Naive thymus-derived CD4-positive, alpha-beta T cell (primary cell): ENCODE measurements around the gene ISCU. TPM values are rescaled to one million over a fixed set of nuclear protein-coding genes. Genes with fewer than 3 reads are reported as not detected.
"Not testable (repeated sequence)": the region's sequence is repeated elsewhere in the genome, so short reads cannot be mapped to it uniquely, and the experiment has no call there.

ENCODE experiments used
- ATAC-seq: fragments of 150-1000 bp; cut with Tn5 transposase; 2 replicates; pipeline ENCODE4 v1.10.0; 2021; ENCODE audit warnings: mild to moderate bottlenecking, moderate library complexity
- CTCF ChIA-PET: fragments of 350-600 bp; sonication (Branson Sonifier 250); formaldehyde crosslinking; loops from one replicate; lab custom pipeline; 2021; ENCODE audit warnings: antibody characterized with exemption; lab: Charles Lee
- POLR2A ChIA-PET: fragments of 350-600 bp; sonication (Branson Sonifier 250); formaldehyde crosslinking; loops from one replicate; lab custom pipeline; 2021; ENCODE audit warnings: antibody characterized with exemption, inconsistent platforms; lab: Charles Lee
- DNase-seq, 9 donors: peaks; one replicate each; pipeline versions ENCODE4 v3.0.0 to v3.0.0-alpha.2; 2020 to 2022; ENCODE audit warnings: mixed read lengths in 1 of 9
- H3K27ac ChIP-seq: one replicate; pipeline ENCODE4 v1.7.0; 2013; ENCODE audit warnings: mild to moderate bottlenecking, low read depth, low read length, moderate library complexity
- H3K27me3 ChIP-seq, 2 donors: one replicate each; pipeline ENCODE4 v1.7.0; 2013; ENCODE audit warnings: low read length in 2 of 2, mild to moderate bottlenecking in 2 of 2, moderate library complexity in 2 of 2; ENCODE audit not compliant: control insufficient read depth in 2 of 2, insufficient read depth in 2 of 2
- H3K36me3 ChIP-seq, 3 experiments: 1 replicate in 2 of 3; 2 replicates in 1 of 3; pipeline ENCODE4 v1.7.0; 2013; ENCODE audit warnings: low read length in 3 of 3, mild to moderate bottlenecking in 3 of 3, moderate library complexity in 1 of 3; ENCODE audit not compliant: insufficient read depth in 3 of 3, control insufficient read depth in 2 of 3
- H3K4me1 ChIP-seq, 2 donors: one replicate each; pipeline ENCODE4 v1.7.0; 2013; ENCODE audit warnings: low read length in 2 of 2, mild to moderate bottlenecking in 2 of 2, moderate library complexity in 1 of 2; ENCODE audit not compliant: control insufficient read depth in 2 of 2, insufficient read depth in 2 of 2
- H3K4me3 ChIP-seq: 2 replicates; pipeline ENCODE4 v1.7.0; 2013; ENCODE audit warnings: mild to moderate bottlenecking, low read length
- H3K9me3 ChIP-seq, 3 experiments: 1 replicate in 2 of 3; 2 replicates in 1 of 3; pipeline ENCODE4 v1.7.0; 2013; ENCODE audit warnings: low read length in 3 of 3; ENCODE audit not compliant: control insufficient read depth in 2 of 3
- H3K27ac Mint-ChIP-seq, 9 donors: one replicate each; pipeline ENCODE4 v1.8.0; 2020 to 2022; ENCODE audit warnings: mixed read lengths in 9 of 9, mild to moderate bottlenecking in 8 of 9, moderate library complexity in 5 of 9, inconsistent platforms in 2 of 9
- H3K27me3 Mint-ChIP-seq, 5 donors: one replicate each; pipeline ENCODE4 v1.8.0; 2021 to 2022; ENCODE audit warnings: mixed read lengths in 5 of 5, mild to moderate bottlenecking in 1 of 5
- H3K36me3 Mint-ChIP-seq, 5 donors: one replicate each; pipeline ENCODE4 v1.8.0; 2020 to 2022; ENCODE audit warnings: mixed read lengths in 5 of 5, mild to moderate bottlenecking in 3 of 5, inconsistent platforms in 1 of 5
- H3K4me1 Mint-ChIP-seq, 7 donors: one replicate each; pipeline ENCODE4 v1.8.0; 2020 to 2022; ENCODE audit warnings: mixed read lengths in 7 of 7, mild to moderate bottlenecking in 3 of 7, inconsistent platforms in 1 of 7
- H3K4me3 Mint-ChIP-seq, 10 donors: one replicate each; pipeline ENCODE4 v1.8.0; 2020 to 2022; ENCODE audit warnings: mild to moderate bottlenecking in 10 of 10, mixed read lengths in 10 of 10, moderate library complexity in 6 of 10, inconsistent platforms in 2 of 10
- H3K9me3 Mint-ChIP-seq, 11 donors: one replicate each; pipeline ENCODE4 v1.8.0; 2020 to 2022; ENCODE audit warnings: mixed read lengths in 11 of 11, mild to moderate bottlenecking in 4 of 11, inconsistent platforms in 1 of 11, moderate library complexity in 1 of 11
- intact Hi-C, 2 donors: fragments of 100-400 bp; cut with micrococcal nuclease; formaldehyde crosslinking; loops; one replicate each; pipeline ENCODE4 v1.15.1; 2023
- polyA plus RNA-seq, 2 donors: library from polyadenylated mRNA; unstranded; fragments of 300-500 nt; fragmentation: Illumina TruSeq; gene quantifications; one replicate each; pipeline ENCODE4 v1.2.3, GENCODE V29; 2021
- total RNA-seq, 6 experiments: library from RNA in 5 of 6; stranded (reverse) in 5 of 6; gene quantifications; 1 replicate in 5 of 6; 2 replicates in 1 of 6; pipeline ENCODE4 v1.2.3 and lab custom pipeline; 2021 to 2026

Gene ISCU
- total and polyA plus RNA-seq, 7 experiments from 2014 or later = 51.7 to 401 (median 197) TPM

DNA sequence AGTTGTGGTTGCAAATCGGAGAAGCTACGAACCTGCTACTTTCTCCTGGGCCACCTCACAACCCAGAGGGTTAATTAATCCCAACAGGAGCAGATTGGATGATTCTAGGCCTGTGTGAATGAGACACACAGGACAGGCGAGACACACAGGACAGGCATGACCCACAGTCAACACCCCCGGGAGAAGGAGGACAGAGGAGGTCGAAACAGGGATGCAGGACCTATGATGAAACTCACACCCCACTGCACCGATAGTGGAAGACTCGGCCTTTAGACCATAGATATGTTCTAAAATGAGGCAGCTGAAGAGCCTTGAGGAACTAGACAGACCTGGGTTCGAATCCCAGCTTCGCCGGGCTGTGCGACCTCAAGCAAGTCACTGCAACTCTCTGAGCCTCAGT lies 23.9 kb downstream of the ISCU start:
- Mint-ChIP-seq H3K36me3 (no peaks in the 10 kb centered on the region), H3K4me1 (peaks cover 0 to 1% (median 0%) of the 10 kb centered on the region in 7 donors), H3K4me3 (no peak overlapping the region), H3K27ac (no peak overlapping the region), H3K9me3 (no peaks in the 10 kb centered on the region), H3K27me3 (no peaks in the 10 kb centered on the region)
- H3K4me3 ChIP-seq = no peak overlapping the region
- no peak for DNase-seq
- H3K27ac ChIP-seq = no peak overlapping the region
- no peaks in the 10 kb centered on the region for H3K27me3 ChIP-seq
- intact Hi-C loops = no loop called here
- no peaks in the 10 kb centered on the region for H3K4me1 ChIP-seq
- no peak for ATAC-seq
- ChIA-PET POLR2A (interaction anchor here (0.8 kb wide), 1 partner anchor 14 kb away, joined by 3 read pairs; no protein-coding TSS in a partner anchor), CTCF (no interaction called here)
- no peaks in the 10 kb centered on the region for H3K9me3 ChIP-seq
- no peaks in the 10 kb centered on the region for H3K36me3 ChIP-seq

DNA sequence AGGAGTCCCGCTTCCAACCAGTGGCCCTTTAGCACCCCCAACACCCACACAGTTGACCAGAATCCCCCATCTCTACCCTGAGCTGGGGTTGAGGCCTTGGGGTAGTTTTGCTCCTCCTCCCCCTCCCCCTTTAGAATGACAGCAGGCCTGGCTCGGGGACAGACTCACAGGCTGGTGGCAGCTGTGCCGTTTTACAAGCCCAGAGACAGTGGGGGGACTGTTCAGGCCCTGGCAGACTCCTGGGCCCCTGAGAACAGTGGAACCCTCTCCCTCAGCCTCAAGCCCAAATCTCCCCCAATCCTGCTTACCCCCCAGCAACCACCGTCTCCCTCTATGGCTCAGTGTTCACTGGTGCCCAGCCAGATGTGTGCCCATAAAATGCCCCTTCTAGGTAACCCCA lies 25.4 kb downstream of the ISCU start:
- H3K27ac ChIP-seq = no peak overlapping the region
- Mint-ChIP-seq H3K36me3 (no peaks in the 10 kb centered on the region), H3K4me1 (peaks cover 0 to 1% (median 0%) of the 10 kb centered on the region in 7 donors), H3K4me3 (no peak overlapping the region), H3K27me3 (no peaks in the 10 kb centered on the region), H3K27ac (peak overlapping the region in 1 of 9 donors; percentile 38), H3K9me3 (no peaks in the 10 kb centered on the region)
- CTCF ChIA-PET = no interaction called here
- H3K36me3 ChIP-seq = no peaks in the 10 kb centered on the region
- ATAC-seq (no peak), DNase-seq (no peak)
- no peaks in the 10 kb centered on the region for H3K9me3 ChIP-seq
- H3K4me3 ChIP-seq = no peak overlapping the region
- intact Hi-C loops = no loop called here
- H3K4me1 ChIP-seq = no peaks in the 10 kb centered on the region
- POLR2A ChIA-PET = no interaction called here
- no peaks in the 10 kb centered on the region for H3K27me3 ChIP-seq

DNA sequence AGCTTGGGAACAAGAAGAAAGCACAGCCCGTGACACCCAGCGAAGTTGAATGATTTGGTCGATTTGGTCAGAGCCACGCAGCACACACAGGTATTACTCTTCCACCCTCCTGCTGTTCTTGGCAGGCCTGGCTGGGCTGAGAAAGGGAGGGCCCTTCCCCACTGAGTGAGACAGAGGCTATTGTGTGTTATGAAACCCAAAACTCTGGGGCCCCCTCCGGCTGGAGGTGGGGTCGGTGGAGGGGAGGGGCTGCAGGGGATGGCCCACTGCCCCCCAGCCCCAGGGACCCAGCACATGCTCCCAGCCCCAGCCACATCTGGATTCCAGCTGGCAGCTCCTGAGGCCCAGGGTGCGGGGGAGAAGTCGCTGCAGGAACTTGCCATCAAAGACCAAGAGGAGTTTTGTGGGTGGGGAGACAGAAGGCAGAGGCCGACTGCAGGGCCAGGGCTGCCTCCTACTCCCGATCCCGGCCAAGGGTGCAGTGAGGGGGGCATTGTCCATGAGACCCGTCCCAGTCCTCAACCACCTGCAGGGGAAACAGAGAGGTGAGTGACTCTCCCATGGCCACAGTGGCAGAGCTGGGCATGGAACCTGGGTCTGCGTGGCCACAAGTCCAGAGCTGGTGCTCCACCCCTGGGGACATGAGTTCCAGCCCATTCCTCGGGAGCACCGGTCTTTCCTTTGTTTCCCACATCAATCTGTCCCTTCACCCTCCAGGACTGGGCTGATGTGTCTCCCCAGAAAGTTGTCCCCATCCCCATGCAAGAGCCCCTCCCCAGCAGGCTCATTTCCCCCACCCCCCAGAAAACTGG lies 26.8 kb downstream of the ISCU start:
- H3K9me3 ChIP-seq = no peaks in the 10 kb centered on the region
- H3K27me3 ChIP-seq = no peaks in the 10 kb centered on the region
- no peaks in the 10 kb centered on the region for H3K36me3 ChIP-seq
- no peak overlapping the region for H3K4me3 Mint-ChIP-seq
- DNase-seq = no peak
- H3K9me3 Mint-ChIP-seq = no peaks in the 10 kb centered on the region
- H3K4me1 Mint-ChIP-seq = peaks cover 0 to 1% (median 0%) of the 10 kb centered on the region in 7 donors
- no peak overlapping the region for H3K4me3 ChIP-seq
- H3K36me3 Mint-ChIP-seq = no peaks in the 10 kb centered on the region
- H3K4me1 ChIP-seq = no peaks in the 10 kb centered on the region
- ATAC-seq = no peak
- POLR2A ChIA-PET = no interaction called here
- CTCF ChIA-PET = interaction anchor here (0.6 kb wide), 1 partner anchor 1464 kb away, joined by 3 read pairs; no protein-coding TSS in a partner anchor
- no peak overlapping the region for H3K27ac ChIP-seq
- H3K27ac Mint-ChIP-seq = peak overlapping the region in 1 of 9 donors; percentile 55
- H3K27me3 Mint-ChIP-seq = no peaks in the 10 kb centered on the region
- intact Hi-C loops = no loop called here

DNA sequence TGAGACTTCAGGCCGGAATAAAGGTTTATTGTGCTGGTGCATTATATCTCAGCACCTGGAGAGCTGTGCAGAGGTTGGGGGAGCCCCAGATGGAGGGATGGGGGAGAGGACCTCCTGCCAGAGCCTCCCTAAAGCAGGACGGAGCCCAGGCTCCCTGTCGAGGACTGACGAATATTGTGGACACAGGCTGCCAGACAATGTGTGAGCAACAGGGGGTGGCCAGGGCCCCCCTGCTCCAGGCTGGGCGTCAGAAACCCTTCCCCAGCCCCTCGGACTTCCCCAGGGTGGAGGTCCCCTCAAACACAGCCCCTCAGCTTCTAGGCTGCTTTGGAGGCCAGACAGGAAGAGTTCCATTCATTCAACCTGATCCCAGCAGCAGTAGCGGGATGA lies 27.4 kb downstream of the ISCU start:
- H3K36me3 ChIP-seq = no peaks in the 10 kb centered on the region
- no peak overlapping the region for H3K27ac Mint-ChIP-seq

DNA sequence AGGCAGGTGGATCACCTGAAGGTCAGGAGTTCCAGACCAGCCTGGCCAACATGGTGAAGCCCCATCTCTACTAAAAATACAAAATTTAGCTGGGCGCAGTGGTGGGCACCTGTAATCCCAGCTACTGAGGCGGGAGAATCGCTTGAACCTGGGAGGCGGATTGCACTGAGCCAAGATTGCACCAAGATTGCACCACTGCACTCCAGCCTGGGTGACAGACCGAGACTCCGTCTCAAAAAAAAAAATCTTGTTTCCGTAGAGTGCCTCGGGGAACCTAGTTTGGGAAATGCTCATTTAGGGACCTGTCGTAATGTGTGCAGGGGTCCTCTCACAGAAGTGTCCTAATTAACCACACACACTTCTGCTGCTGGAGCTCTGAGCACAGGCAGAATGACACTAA lies 28.1 kb downstream of the ISCU start:
- H3K27ac ChIP-seq, H3K4me1 ChIP-seq, CTCF ChIA-PET, H3K9me3 Mint-ChIP-seq, H3K9me3 ChIP-seq, H3K27ac Mint-ChIP-seq, H3K4me3 Mint-ChIP-seq, DNase-seq, H3K27me3 Mint-ChIP-seq, H3K36me3 Mint-ChIP-seq, H3K36me3 ChIP-seq, ATAC-seq, H3K27me3 ChIP-seq, intact Hi-C loops, H3K4me3 ChIP-seq, POLR2A ChIA-PET, H3K4me1 Mint-ChIP-seq: not testable (repeated sequence)

More for the DNA sequence above, 27.4 kb downstream of the ISCU start:
- Mint-ChIP-seq H3K36me3 (no peaks in the 10 kb centered on the region), H3K9me3 (no peaks in the 10 kb centered on the region), H3K4me3 (no peak overlapping the region), H3K4me1 (peaks cover 0 to 1% (median 0%) of the 10 kb centered on the region in 7 donors), H3K27me3 (no peaks in the 10 kb centered on the region)
- H3K27me3 ChIP-seq = no peaks in the 10 kb centered on the region
- POLR2A ChIA-PET = no interaction called here
- DNase-seq (no peak), ATAC-seq (no peak)
- no peaks in the 10 kb centered on the region for H3K9me3 ChIP-seq
- H3K4me3 ChIP-seq = no peak overlapping the region
- CTCF ChIA-PET = no interaction called here
- H3K27ac ChIP-seq = no peak overlapping the region
- H3K4me1 ChIP-seq = no peaks in the 10 kb centered on the region
- intact Hi-C loops = no loop called here

DNA sequence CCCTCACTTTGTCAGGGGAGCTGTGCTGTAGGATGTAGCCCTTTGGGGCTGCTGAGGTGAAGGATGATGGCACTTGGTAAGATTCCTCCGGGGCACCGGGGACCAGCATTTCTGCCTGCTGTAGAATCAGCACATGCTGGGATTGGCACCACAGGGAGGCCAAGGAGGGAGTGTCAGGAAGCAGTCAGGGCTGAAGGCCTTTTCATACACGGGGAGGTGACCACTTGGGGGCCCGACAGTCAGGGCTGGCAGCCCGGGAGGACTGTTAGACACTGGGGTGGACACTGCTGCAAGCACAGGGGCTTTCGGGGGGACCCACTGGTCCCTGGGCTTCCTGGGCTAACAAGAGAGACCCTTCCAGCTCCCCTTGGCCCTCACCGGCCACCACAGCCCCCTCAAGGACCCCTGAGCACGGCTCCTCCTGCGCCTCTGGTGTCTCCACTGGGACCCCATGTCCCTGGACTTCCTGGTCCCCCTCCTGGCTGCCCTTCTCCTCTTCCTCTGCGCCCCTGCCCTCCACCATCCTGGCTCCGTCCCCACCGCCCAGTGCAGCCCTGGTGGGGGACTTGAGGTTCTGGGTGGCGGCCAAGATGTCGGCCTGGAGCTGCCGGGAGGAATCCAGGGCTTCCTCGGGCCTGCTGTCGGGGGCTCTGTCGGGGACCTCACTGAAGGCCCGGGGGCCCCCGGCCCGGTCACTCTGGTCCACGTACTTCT lies 29.0 kb downstream of the ISCU start:
- ChIA-PET CTCF (no interaction called here), POLR2A (no interaction called here)
- DNase-seq = no peak

More for the DNA sequence above, 29.0 kb downstream of the ISCU start:
- Histone ChIP-seq H3K4me3 (no peak overlapping the region), H3K36me3 (no peaks in the 10 kb centered on the region), H3K4me1 (no peaks in the 10 kb centered on the region), H3K27ac (no peak overlapping the region), H3K9me3 (no peaks in the 10 kb centered on the region), H3K27me3 (no peaks in the 10 kb centered on the region)
- no peak overlapping the region for H3K4me3 Mint-ChIP-seq
- ATAC-seq = no peak
- intact Hi-C loops = no loop called here
- no peak overlapping the region for H3K27ac Mint-ChIP-seq
- peaks cover 0 to 1% (median 0%) of the 10 kb centered on the region in 7 donors for H3K4me1 Mint-ChIP-seq
- no peaks in the 10 kb centered on the region for H3K9me3 Mint-ChIP-seq
- H3K36me3 Mint-ChIP-seq = no peaks in the 10 kb centered on the region
- H3K27me3 Mint-ChIP-seq = no peaks in the 10 kb centered on the region
